GM21360 (cell line): ENCODE measurements around the gene TMEM81.

ENCODE experiments used
- ATAC-seq: cut with Tn5 transposase; IDR thresholded peaks from one replicate; pipeline ENCODE4 v1.9.1; 2021; ENCODE audit warnings: mild to moderate bottlenecking, moderate library complexity; ENCODE audit not compliant: unreplicated experiment

Gene TMEM81

GRCh38 chr1:205084360-205084759, at the start of gene TMEM81:
TMEM81 (minus strand) TSS chr1:205084460; CDS start chr1:205084320, 140 bp downstream.
- no peak for ATAC-seq

DNA sequence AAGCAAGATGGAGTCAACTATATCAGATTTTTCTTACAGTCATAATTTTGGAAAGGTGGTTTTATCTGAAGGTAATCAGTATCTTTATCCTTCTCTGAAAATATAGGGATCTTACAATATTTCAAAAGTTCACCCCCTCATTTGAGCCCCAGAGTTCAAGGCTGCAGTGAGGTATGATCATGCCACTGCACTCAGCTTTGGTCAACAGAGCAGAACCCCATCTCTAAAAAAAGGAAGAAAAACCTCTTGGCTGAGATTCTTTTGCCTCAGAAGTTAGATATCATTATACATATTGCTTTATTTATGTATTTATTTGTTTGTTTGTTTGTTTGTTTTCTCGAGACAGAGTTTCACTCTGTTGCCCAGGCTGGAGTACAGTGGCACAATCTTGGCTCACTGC, 49.0 kb upstream of the TMEM81 start:
- no peak for ATAC-seq

GRCh38 chr1:205129447-205130029, 45.3 kb upstream of the TMEM81 start:
- ATAC-seq, result no peak

- no peak for ATAC-seq
Observed at GRCh38 chr1:205128050-205128449, 43.8 kb upstream of the TMEM81 start.

DNA sequence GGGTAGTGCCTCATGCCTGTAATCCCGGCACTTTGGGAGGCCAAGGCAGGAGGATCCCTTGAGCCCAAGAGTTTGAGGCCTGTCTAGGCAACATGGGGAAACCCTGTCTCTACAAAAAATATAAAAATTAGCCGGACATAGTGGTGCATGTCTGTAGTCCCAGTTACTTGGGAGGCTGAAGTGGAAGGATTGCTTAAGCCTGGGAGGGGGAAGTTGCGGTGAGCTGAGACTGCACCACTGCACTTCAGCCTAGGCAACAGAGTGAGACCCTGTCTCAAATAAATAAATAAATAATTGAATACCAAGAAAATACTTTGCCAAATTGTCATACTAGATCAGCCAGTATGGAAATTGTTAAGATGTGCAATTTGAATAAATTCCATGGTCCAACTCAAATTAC, 43.4 kb upstream of the TMEM81 start:
- no peak for ATAC-seq

GRCh38 chr1:205124726-205125125, 40.5 kb upstream of the TMEM81 start:
- no peak for ATAC-seq

- ATAC-seq, result no peak
Observed at GRCh38 chr1:205122489-205122882, 38.2 kb upstream of the TMEM81 start.

DNA sequence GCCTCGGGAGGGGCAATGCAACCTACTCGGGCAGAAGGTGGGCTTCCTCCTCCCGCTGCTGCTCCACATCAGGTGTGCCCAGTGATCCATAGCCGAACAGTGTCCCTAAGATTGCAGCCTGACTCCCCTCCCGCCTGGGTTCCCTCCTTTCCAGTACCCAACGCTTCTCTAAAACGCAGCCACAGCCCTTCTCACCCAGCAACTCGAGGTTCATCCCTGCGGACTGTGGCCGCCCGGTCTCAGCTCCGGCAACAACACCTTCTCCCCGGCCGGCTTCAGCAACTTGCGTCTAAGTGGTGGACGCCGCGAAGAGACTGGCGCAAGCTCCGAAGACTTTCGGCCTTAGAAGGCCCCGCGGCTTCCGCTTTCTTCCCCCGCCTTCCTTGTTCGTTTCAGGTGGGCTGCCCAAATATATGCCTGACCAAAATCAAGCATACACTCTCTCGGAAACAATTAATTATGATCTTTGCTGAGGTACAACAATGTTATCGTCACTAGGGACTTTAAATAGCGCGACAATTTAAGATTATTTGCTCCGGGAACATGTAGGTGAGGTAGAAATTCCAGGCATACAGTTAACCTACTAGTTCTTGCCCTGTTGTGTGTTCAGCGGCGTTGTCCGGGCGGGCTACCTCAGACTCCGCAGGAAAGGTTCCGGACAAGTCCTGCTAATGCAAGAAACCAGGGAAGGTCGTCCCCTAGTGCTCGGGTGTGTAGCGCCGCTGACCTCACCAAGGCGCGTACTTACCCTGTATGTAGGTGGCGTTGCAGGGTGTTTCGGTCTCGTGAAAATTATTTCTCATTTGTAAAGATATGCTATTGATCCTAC, 37.6 kb upstream of the TMEM81 start, which contains the start of gene RBBP5:
Gene RBBP5 (minus strand): TSS at position 319 of the 829 bp plus-strand sequence. CDS start 105 bp downstream, at position 214.
- ATAC-seq, result peak; percentile 87

GRCh38 chr1:205118752-205119151, 34.5 kb upstream of the TMEM81 start:
- no peak for ATAC-seq

DNA sequence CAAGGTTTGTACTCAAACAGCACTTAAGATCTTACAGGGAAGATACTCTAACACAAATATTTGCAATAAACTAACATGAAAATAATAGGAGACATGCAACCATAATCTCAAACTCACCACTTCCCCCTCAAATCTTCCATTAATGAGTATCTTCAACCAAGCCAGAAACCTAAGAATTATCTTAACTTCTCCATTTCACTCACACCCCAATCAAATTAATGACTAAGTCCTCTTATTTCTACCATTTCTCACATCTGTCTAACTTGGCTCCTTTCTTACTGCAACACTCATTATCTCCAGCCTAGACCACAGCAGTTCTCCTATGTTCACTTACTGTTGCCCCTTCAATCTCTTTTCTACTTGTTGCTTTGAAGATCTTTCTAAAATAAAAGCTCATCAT, 27.1 kb upstream of the TMEM81 start:
- no peak for ATAC-seq

DNA sequence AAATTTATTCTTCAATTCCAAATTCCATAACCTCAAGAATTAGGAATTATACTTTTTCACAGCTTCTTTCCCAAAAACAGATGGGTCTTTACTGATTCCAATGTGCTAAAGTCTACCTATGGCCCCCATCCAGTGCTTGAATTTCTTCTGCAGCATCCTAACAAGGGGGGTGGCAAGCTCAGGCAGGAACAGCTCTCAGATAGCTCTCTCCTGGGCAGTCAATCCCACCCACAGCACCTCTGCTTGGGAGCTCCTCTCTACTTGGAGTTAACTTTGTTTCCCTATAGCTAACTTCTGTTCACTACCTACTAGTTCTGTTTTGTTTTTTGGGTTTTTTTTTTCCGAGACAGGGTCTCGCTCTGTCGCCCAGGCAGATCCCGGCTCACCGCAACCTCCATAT, 25.5 kb upstream of the TMEM81 start:
- ATAC-seq, result no peak

DNA sequence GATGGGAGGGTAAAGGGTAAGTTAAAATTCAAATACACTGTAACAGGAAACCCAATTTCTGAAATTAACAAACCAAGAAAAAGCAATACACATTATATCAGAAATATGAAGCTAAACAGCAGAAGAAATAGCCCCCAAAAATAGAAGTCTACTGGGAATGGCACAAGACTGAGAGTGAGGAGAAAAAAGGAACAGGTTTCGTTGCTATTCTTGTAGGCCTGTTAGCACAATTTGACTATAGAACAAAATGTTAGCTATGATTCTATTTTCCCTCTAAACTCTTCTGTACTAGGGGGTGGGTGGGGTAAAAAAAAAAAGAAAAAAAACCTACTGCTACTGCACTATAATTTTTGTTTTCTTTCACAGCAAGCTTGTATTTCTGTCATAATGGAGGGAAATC, 25.0 kb upstream of the TMEM81 start:
- no peak for ATAC-seq

- no peak for ATAC-seq
Observed at GRCh38 chr1:205108464-205108863, 24.2 kb upstream of the TMEM81 start.

DNA sequence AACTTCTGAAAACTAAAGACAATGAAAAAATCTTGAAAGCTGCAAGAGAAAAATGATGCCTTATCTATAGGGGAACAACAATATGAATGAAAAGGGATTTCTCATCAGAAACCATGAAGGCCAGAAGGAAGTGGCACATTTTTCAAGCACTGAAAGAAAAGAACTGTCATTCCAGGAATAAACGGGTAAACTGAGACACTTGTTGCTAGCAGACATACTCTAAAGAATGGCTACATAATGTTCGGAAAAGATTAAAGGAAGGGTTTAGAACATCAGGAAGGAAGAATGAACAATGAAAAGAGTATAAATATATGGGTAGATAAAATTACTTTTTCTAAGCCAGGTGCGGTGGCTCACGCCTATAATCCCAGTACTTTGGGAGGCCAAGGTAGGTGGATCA, 23.1 kb upstream of the TMEM81 start:
- no peak for ATAC-seq

GRCh38 chr1:205102404-205102803, 18.1 kb upstream of the TMEM81 start:
- ATAC-seq, result no peak

DNA sequence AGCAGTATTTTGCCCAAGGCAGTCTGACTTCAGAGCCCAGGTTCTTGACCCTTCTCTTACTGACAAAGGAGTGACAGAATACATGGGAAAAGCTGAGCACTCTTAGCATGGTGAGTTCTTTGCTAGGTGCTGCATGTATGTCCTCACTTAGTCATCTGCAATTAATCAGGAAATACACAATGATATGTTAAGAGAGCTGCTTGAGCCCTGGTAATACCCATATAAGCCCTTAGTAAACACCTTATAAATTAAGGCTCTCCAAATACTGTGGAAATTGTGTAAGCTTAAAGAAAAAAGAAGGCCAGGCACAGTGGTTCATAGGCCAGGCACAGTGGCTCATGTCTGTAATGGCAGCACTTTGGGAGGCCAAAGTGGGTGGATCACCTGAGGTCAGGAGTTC, 14.0 kb upstream of the TMEM81 start:
- no peak for ATAC-seq

- no peak for ATAC-seq
Observed at GRCh38 chr1:205095422-205095821, 11.2 kb upstream of the TMEM81 start.

- ATAC-seq, result no peak
Observed at GRCh38 chr1:205091043-205091740, 6.9 kb upstream of the TMEM81 start.

DNA sequence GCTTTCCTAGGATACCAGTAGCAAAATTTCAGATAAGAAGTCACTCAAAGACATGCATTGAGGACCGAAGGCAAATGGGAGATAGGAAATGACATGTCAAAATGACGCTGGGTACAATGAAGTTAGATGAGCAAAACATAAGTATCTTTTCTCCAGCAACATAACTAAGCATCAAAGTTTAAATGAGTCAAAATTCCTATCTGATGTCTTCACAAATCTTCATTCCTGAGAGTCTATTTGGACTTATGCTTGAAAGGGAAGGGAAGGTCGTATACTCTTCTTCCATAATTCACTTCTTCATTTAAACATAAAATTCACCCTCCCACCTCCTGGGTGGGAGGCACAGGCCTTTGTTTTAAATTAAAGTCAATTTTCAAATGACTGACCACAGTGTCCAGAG, 4.1 kb upstream of the TMEM81 start:
- ATAC-seq, result no peak

DNA sequence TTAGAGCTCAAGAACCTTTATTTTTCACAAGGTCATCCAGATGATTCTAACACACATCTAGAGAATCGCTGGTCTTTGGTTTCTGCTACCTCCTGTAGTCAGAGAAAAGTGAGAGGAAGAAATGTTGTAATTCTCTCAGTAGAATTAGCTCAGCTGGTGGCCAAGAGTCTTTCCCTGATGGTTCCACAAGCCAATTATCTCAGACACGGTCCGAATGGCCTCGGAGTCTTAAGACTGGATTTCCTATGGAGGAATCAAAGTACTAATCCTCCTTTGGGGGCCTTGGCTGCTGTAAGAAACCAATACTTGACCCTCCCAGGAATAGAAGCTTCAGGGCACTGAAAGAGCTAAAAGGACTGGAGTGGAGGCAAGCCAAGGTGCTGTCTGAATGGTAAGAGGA, 1.8 kb downstream of the TMEM81 start:
- no peak for ATAC-seq

- ATAC-seq, result no peak
Observed at GRCh38 chr1:205077934-205078311, 6.3 kb downstream of the TMEM81 start.
